Fibroblast of lung (primary cell): ENCODE results near the gene SLMAP. TPM values are rescaled to one million over a fixed set of nuclear protein-coding genes. Genes with fewer than 3 reads are reported as not detected.

Source experiments
- DNase-seq, 2 donors: peaks; one replicate each; pipeline versions ENCODE4 v3.0.0 to v3.0.0-alpha.2; 2010; ENCODE audit warnings: low read depth in 2 of 2
- H2AFZ ChIP-seq: 2 replicates; pipeline ENCODE4 v1.5.1; 2012; ENCODE audit warnings: low read length, control low read depth, inconsistent platforms
- H3K27ac ChIP-seq: 2 replicates; pipeline ENCODE4 v1.5.1; 2011; ENCODE audit warnings: low read length, control low read depth; ENCODE audit not compliant: insufficient read depth
- H3K27me3 ChIP-seq: 2 replicates; pipeline ENCODE4 v1.5.1; 2011; ENCODE audit warnings: mild to moderate bottlenecking, low read length; ENCODE audit not compliant: control insufficient read depth, insufficient read depth
- H3K36me3 ChIP-seq: 2 replicates; pipeline ENCODE4 v1.5.1; 2011; ENCODE audit warnings: low read length; ENCODE audit not compliant: control insufficient read depth, insufficient read depth
- H3K4me1 ChIP-seq: 2 replicates; pipeline ENCODE4 v1.5.1; 2011; ENCODE audit warnings: low read length; ENCODE audit not compliant: control insufficient read depth, insufficient read depth; ENCODE audit errors: extremely low read depth
- H3K4me2 ChIP-seq: 2 replicates; pipeline ENCODE4 v1.5.1; 2011; ENCODE audit warnings: low read length, control low read depth; ENCODE audit not compliant: insufficient read depth; ENCODE audit errors: extremely low read depth
- H3K4me3 ChIP-seq, 4 experiments: fragments of 200-600 bp in 1 of 4; sonication (generic) in 1 of 4; replicated peaks in 1 of 4; 2 replicates each; pipeline ENCODE4 v1.5.1; 2011 to 2016; ENCODE audit warnings: low read length in 4 of 4, low read depth in 3 of 4, mild to moderate bottlenecking in 3 of 4, control low read depth in 2 of 4, inconsistent platforms in 1 of 4, mixed read lengths in 1 of 4; ENCODE audit not compliant: insufficient read depth in 1 of 4; ENCODE audit errors: control extremely low read depth in 1 of 4
- H3K79me2 ChIP-seq: 2 replicates; pipeline ENCODE4 v1.5.1; 2012; ENCODE audit warnings: mild to moderate bottlenecking, low read length, inconsistent platforms; ENCODE audit not compliant: control insufficient read depth, insufficient read depth
- H3K9ac ChIP-seq: 2 replicates; pipeline ENCODE4 v1.5.1; 2011; ENCODE audit warnings: mild to moderate bottlenecking, low read length, control low read depth; ENCODE audit not compliant: insufficient read depth
- H3K9me3 ChIP-seq: 2 replicates; pipeline ENCODE4 v1.5.1; 2012; ENCODE audit warnings: low read depth, low read length; ENCODE audit not compliant: control insufficient read depth, insufficient read depth
- H4K20me1 ChIP-seq: 2 replicates; pipeline ENCODE4 v1.5.1; 2011; ENCODE audit warnings: low read length; ENCODE audit not compliant: control insufficient read depth, insufficient read depth; ENCODE audit errors: extremely low read depth
- EZH2 ChIP-seq: IDR thresholded peaks from 2 replicates; pipeline ENCODE4 v1.5.1; 2012; ENCODE audit warnings: low read length, control low read depth, mild to moderate bottlenecking; ENCODE audit errors: missing control alignments
- polyA plus RNA-seq, 2 donors: library from polyadenylated mRNA; depleted of rRNA in 1 of 2; stranded (reverse) in 1 of 2; unstranded in 1 of 2; fragments of >200 nt; gene quantifications; 2 replicates each; pipeline ENCODE4 v1.2.1, GENCODE V29; 2011 to 2012; ENCODE audit warnings: missing spikeins in 1 of 2
- total RNA-seq: library from RNA; depleted of rRNA; stranded (reverse); fragments of >200 nt; gene quantifications from 2 replicates; pipeline ENCODE4 v1.2.1, GENCODE V29; 2014
- TF ChIP-seq, protein P1 (sequence below), 2 donors: IDR thresholded peaks in 1 of 2; conservative IDR thresholded peaks in 1 of 2; 1 replicate in 1 of 2; 2 replicates in 1 of 2; pipeline ENCODE4 v1.5.1; 2011 to 2012; ENCODE audit warnings: low read length in 2 of 2, control low read depth in 1 of 2, inconsistent platforms in 1 of 2, low read depth in 1 of 2, mild to moderate bottlenecking in 1 of 2

SLMAP gene
- total and polyA plus RNA-seq, 2 donors (not counting 1 experiment from before 2014, with no cell fraction given) = 35.3 to 55.5 TPM

DNA sequence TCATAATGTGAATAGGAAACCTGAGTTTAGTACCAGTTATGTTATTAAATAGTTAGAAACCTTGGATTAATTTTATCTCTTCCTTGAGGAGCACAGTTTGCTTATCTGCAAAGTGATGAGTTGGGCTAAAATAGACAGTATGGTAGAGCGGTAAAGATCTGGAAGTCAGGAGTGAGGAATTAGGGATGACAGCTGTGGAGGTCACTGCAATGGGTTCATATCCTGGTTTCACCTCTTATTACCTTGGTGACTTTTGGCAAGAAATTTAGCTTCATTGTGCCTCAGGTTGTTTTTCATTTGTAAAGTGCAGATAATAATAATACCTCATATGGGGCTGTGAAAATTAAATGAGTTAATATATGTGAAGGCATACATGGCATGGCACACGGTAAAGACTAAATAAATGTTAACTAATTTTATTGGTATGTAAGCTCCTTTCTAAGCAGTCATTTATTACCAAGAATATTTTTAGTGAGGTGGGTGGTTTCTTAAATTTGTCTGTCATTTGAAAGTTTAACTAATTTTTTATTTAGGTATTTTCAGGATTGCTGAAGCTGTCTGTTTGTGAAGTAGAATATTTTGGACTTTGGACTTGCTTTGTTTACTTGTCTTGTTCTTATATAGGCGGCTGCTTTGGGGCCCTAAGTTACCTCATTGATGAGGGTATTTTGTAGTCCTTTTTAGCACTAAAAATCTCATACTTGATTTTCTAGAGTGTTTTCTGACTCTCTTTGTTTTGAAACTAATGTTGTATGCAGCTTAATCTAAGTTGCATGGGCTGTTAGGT, 41.8 kb downstream of the SLMAP start:
- Histone ChIP-seq H3K9ac (no peak overlapping the region), H3K4me1 (peaks cover 5% of the 10 kb centered on the region), H3K27ac (no peak overlapping the region), H2AFZ (no peak overlapping the region), H4K20me1 (no peaks in the 10 kb centered on the region), H3K4me3 (no peak overlapping the region), H3K36me3 (no peaks in the 10 kb centered on the region), H3K79me2 (peaks cover 31% of the 10 kb centered on the region), H3K9me3 (no peaks in the 10 kb centered on the region), H3K27me3 (no peaks in the 10 kb centered on the region), H3K4me2 (no peak overlapping the region)
- no peak for DNase-seq
- TF ChIP-seq, protein P1, sequence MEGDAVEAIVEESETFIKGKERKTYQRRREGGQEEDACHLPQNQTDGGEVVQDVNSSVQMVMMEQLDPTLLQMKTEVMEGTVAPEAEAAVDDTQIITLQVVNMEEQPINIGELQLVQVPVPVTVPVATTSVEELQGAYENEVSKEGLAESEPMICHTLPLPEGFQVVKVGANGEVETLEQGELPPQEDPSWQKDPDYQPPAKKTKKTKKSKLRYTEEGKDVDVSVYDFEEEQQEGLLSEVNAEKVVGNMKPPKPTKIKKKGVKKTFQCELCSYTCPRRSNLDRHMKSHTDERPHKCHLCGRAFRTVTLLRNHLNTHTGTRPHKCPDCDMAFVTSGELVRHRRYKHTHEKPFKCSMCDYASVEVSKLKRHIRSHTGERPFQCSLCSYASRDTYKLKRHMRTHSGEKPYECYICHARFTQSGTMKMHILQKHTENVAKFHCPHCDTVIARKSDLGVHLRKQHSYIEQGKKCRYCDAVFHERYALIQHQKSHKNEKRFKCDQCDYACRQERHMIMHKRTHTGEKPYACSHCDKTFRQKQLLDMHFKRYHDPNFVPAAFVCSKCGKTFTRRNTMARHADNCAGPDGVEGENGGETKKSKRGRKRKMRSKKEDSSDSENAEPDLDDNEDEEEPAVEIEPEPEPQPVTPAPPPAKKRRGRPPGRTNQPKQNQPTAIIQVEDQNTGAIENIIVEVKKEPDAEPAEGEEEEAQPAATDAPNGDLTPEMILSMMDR (conservative IDR thresholded peaks at IDR 0.05 in 1 of 2, IDR thresholded peaks at IDR 0.05 in 1 of 2; ENCODE audit: low read depth in 1 of 2, low read length in 2 of 2) = no peak
- no peak for TF ChIP-seq EZH2

DNA sequence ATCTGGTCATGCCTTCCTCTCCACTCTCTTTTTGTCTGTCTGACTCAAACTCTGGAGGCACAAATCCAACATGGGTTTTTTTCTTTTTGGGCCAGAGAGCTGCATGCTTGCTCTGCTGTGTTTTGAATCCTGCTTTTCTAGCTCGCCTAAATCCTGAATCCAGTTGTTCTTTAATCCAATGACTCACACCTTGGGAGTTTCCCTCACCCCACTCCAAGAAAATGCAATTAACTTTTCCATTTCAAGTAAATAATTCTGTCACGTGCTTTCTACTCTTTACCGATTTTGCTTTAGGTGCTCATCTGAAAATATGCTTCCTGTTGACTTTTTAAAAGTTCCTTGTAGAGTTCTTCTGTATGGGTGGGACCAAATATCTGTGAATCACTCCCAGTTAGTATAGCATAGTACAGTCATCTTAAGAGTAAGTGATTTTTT, 47.6 kb downstream of the SLMAP start:
- H4K20me1 ChIP-seq = no peaks in the 10 kb centered on the region
- peaks cover 32% of the 10 kb centered on the region for H3K79me2 ChIP-seq
- H3K27ac ChIP-seq = no peak overlapping the region

DNA sequence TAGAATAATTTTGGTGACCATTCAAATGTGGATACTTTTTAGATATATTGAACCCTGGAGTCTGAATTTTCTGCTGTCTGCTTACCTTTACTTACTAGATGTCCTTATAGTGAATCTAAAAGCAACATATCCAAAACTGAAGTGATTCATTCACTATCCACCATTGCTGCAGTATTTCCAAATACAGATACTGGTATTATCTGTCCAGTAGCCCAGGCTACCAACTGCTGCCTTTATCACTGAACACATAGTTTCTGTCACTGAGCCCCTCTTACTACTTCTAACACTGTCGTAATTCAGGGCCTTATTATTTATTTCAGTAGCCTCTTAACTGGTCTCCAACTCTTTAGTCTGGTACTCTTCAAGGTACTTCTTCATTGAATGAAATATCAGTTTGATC, 49.2 kb downstream of the SLMAP start:
- Histone ChIP-seq H3K4me3 (no peak overlapping the region), H3K9ac (no peak overlapping the region), H3K36me3 (no peaks in the 10 kb centered on the region), H3K79me2 (peaks cover 38% of the 10 kb centered on the region), H3K4me2 (no peak overlapping the region), H2AFZ (no peak overlapping the region), H3K9me3 (no peaks in the 10 kb centered on the region), H4K20me1 (no peaks in the 10 kb centered on the region), H3K27ac (no peak overlapping the region), H3K27me3 (no peaks in the 10 kb centered on the region), H3K4me1 (peaks cover 5% of the 10 kb centered on the region)
- no peak for TF ChIP-seq EZH2
- TF ChIP-seq, protein P1 (conservative IDR thresholded peaks at IDR 0.05 in 1 of 2, IDR thresholded peaks at IDR 0.05 in 1 of 2; ENCODE audit: low read depth in 1 of 2, low read length in 2 of 2) = no peak
- no peak for DNase-seq

More for the DNA sequence above, 47.6 kb downstream of the SLMAP start:
- Histone ChIP-seq H3K4me3 (peak overlapping the region in 2 of 4 experiments; percentile 39 to 50), H3K9me3 (no peaks in the 10 kb centered on the region), H3K9ac (no peak overlapping the region), H3K27me3 (no peaks in the 10 kb centered on the region), H3K4me1 (peaks cover 5% of the 10 kb centered on the region), H3K4me2 (peak overlapping the region; percentile 90), H3K36me3 (no peaks in the 10 kb centered on the region), H2AFZ (no peak overlapping the region)
- TF ChIP-seq EZH2 = no peak
- TF ChIP-seq, protein P1 (conservative IDR thresholded peaks at IDR 0.05 in 1 of 2, IDR thresholded peaks at IDR 0.05 in 1 of 2; ENCODE audit: low read depth in 1 of 2, low read length in 2 of 2) = no peak
- DNase-seq = peak; percentile 94
